Heart right ventricle (tissue), 16 donors: ENCODE data around the gene RASSF1. TPM values are rescaled to one million over a fixed set of nuclear protein-coding genes. Genes with fewer than 3 reads are reported as not detected.

Source experiments
- ATAC-seq, 8 donors: fragments of 200-7000 bp; cut with Tn5 transposase; one replicate each; pipeline ENCODE4 v1.9.1; 2020; ENCODE audit warnings: mild to moderate bottlenecking in 8 of 8, moderate library complexity in 8 of 8, moderate number of reproducible peaks in 1 of 8
- DNase-seq, 2 donors: peaks; one replicate each; pipeline ENCODE4 v3.0.0-alpha.2; 2020
- H3K27ac ChIP-seq, 10 donors: fragments of 200-600 bp; sonication (generic) in 2 of 10; one replicate each; pipeline versions ENCODE4 v1.5.0 to v1.8.0; 2020 to 2022; ENCODE audit warnings: mild to moderate bottlenecking in 3 of 10
- H3K27me3 ChIP-seq, 7 donors: fragments of 200-600 bp; one replicate each; pipeline ENCODE4 v1.8.0; 2021 to 2022; ENCODE audit warnings: mild to moderate bottlenecking in 2 of 7
- H3K36me3 ChIP-seq, 9 donors: fragments of 200-600 bp; sonication (generic) in 1 of 9; one replicate each; pipeline versions ENCODE4 v1.5.0 to v1.8.0; 2020 to 2022; ENCODE audit warnings: mild to moderate bottlenecking in 2 of 9
- H3K4me1 ChIP-seq, 9 donors: fragments of 200-600 bp; sonication (generic) in 1 of 9; one replicate each; pipeline versions ENCODE4 v1.5.0 to v1.8.0; 2020 to 2022; ENCODE audit warnings: mild to moderate bottlenecking in 4 of 9
- H3K4me3 ChIP-seq, 10 donors: fragments of 200-600 bp; sonication (generic) in 2 of 10; one replicate each; pipeline versions ENCODE4 v1.5.0 to v1.8.0; 2020 to 2022; ENCODE audit warnings: mild to moderate bottlenecking in 7 of 10, moderate library complexity in 2 of 10
- H3K9me3 ChIP-seq, 11 donors: fragments of 200-600 bp in 10 of 11; sonication (generic) in 2 of 11; one replicate each; pipeline versions ENCODE4 v1.5.0 to v1.8.0; 2013 to 2022; ENCODE audit warnings: mild to moderate bottlenecking in 2 of 11, control low read depth in 1 of 11, moderate library complexity in 1 of 11
- CTCF ChIP-seq, 9 donors: fragments of 200-600 bp; sonication (generic) in 2 of 9; IDR thresholded peaks; one replicate each; pipeline versions ENCODE4 v1.5.0 to v1.8.0; 2021 to 2022; ENCODE audit warnings: antibody characterized with exemption in 9 of 9, mild to moderate bottlenecking in 5 of 9, moderate library complexity in 1 of 9
- WGBS, 2 donors: extraction: QIAGEN DNeasy Blood & Tissue Kit; methylation state at CpG; one replicate each; pipeline ENCODE4 v1.1.7; 2013; ENCODE audit warnings: inconsistent platforms in 1 of 2; 5-methylcytosine and 5-hydroxymethylcytosine counted together
- intact Hi-C, 10 donors: fragments of 100-400 bp; cut with DNase I; formaldehyde crosslinking; loops; one replicate each; pipeline versions ENCODE4 v1.11.1 to v1.14.2; 2022
- polyA plus RNA-seq, 2 donors: library from polyadenylated mRNA; stranded (reverse); fragments of 200-250 nt; gene quantifications; one replicate each; pipeline ENCODE4 v1.2.3, GENCODE V29; 2013
- total RNA-seq, 10 donors: library from RNA; stranded (reverse); fragmentation: NEBNext Ultra II Directional in 3 of 10; extraction: Animal tissue kit (Norgen Biotek cat#: 25700) in 3 of 10; gene quantifications; one replicate each; pipeline versions ENCODE4 v1.2.1 to v1.2.4, GENCODE V29; 2021 to 2023
- donor health status: Arrhythmogenic right ventricular cardiomyopathy.
- donor health status: ischemic (EF 13 %, LVEDD 7.1; RV severe dilation, severe dysfunction).
- donor health status: healthy with polysubstance abuse.
- donor health status: DM: no; HTN: yes; CAD: no.
- donor health status: DM: no; HTN: no; CAD: no.
- donor health status: ischemic (EF 25% LVEDD 6.9; RV normal size, moderate dysfunction).
- donor health status: ischemic (EF 25% LVEDD 5.7; RV mildly dilated, moderate dysfunction).
- donor health status: healthy.
- donor health status: DM: yes; HTN: yes; CAD: no.
- donor health status: Ischemic cardiomyopathy.
- donor health status: ischemic (EF 35%, LVEDD 5.7; RV mildly dilated, moderate dysfunction).
- donor health status: nonischemic (EF 11% LVEDD 7.7; RV severe dilation, severe dysfunction).
- donor health status: DM: yes; HTN: yes; CAD: no.
- donor health status: PGD.
- donor health status: ischemic (EF 29% LVEDD 5.4; RV normal size, mild dysfunction).
- donor health status: nonischemic (EF 23%, LVEDD 6.1; RV moderate dilation, normal function).

Gene RASSF1
- total and polyA plus RNA-seq, 12 donors, result 9.9 to 59.8 (median 13.1) TPM

- ATAC-seq (no peak), DNase-seq (no peak)
- intact Hi-C loops, result loop anchor here in 1 of 10 donors (5.0 kb wide), 1 partner anchor 256 kb away; the partner anchor contains the start of gene CISH
- Histone ChIP-seq H3K9me3 (no peaks in the 10 kb centered on the region), H3K27me3 (no peaks in the 10 kb centered on the region), H3K4me3 (peak overlapping the region in 8 of 10 donors; percentile 20 to 98 (median 90)), H3K36me3 (peaks cover 0 to 60% (median 23%) of the 10 kb centered on the region in 9 donors), H3K4me1 (peaks cover 35 to 67% (median 52%) of the 10 kb centered on the region in 9 donors), H3K27ac (peak overlapping the region in 7 of 10 donors; percentile 31 to 97 (median 49))
- 48 to 54% methylated on average over 5 of the region's 5 CpGs for WGBS, 2 donors
- no peak for TF ChIP-seq CTCF (IDR thresholded peaks at IDR 0.05)
Observed at GRCh38 chr3:50355829-50356552, 15.4 kb upstream of the RASSF1 start.

GRCh38 chr3:50354850-50355249 is 14.2 kb upstream of the RASSF1 start:
- no peak for ATAC-seq

DNA sequence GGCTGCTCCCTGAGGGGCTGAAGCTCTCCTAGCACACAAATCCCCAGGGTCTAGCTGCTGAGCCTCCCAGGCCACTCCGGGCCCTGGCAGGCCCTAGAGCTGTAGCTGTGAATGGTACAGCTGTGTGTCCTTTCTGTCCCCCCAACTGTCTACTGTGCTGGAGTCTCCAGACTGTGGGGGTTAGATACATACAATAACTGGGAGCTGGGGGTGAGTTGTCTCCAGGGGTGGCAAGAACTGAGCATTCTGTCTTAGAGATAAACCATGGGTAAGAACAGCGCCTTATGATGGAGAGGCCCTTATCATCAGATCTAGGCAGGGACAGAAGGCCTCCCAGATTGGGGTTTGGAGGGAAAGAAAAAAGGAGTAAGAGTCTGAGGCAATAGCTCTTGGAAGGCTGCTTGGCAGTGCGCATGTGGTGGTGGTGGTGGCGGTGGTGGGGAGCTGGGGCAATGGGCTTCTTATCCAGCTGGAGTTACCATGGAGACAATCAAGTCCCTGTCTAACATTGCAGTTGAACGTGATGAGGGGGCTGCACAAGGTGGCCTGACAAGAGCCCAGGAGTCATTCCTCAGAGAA is 13.6 kb upstream of the RASSF1 start:
- no peak for ATAC-seq

More at GRCh38 chr3:50354850-50355249, 14.2 kb upstream of the RASSF1 start:
- 87 to 94% methylated on average over 7 of the region's 7 CpGs for WGBS, 2 donors
- Histone ChIP-seq H3K36me3 (peaks cover 0 to 60% (median 23%) of the 10 kb centered on the region in 9 donors), H3K4me3 (no peak overlapping the region), H3K9me3 (no peaks in the 10 kb centered on the region), H3K4me1 (peaks cover 38 to 72% (median 59%) of the 10 kb centered on the region in 9 donors), H3K27ac (peak overlapping the region in 1 of 10 donors; percentile 11), H3K27me3 (no peaks in the 10 kb centered on the region)
- no peak for TF ChIP-seq CTCF (IDR thresholded peaks at IDR 0.05)
- intact Hi-C loops, result loop anchor here in 3 of 10 donors (5.0 kb wide), 2 partner anchors 187 to 257 kb away; partner anchors contain the start of gene CISH (in 2 of the 3)
- DNase-seq, result no peak

More for the DNA sequence above, 13.6 kb upstream of the RASSF1 start:
- intact Hi-C loops, result loop anchor here in 2 of 10 donors (5.0 kb wide), 2 partner anchors 188 to 258 kb away; partner anchors contain the start of gene CISH (in 1 of the 2)
- Histone ChIP-seq H3K27ac (no peak overlapping the region), H3K9me3 (no peaks in the 10 kb centered on the region), H3K36me3 (peaks cover 0 to 60% (median 23%) of the 10 kb centered on the region in 9 donors), H3K4me3 (no peak overlapping the region), H3K27me3 (no peaks in the 10 kb centered on the region), H3K4me1 (peaks cover 42 to 75% (median 65%) of the 10 kb centered on the region in 9 donors)
- TF ChIP-seq CTCF (IDR thresholded peaks at IDR 0.05), result no peak
- 73 to 74% methylated on average over 5 of the region's 5 CpGs for WGBS, 2 donors
- DNase-seq, result no peak
